ENCODE data around the gene CDH2.
"Not testable (repeated sequence)": the region's sequence is repeated elsewhere in the genome, so short reads cannot be mapped to it uniquely, and the experiment has no call there.

CDH2 gene

DNA sequence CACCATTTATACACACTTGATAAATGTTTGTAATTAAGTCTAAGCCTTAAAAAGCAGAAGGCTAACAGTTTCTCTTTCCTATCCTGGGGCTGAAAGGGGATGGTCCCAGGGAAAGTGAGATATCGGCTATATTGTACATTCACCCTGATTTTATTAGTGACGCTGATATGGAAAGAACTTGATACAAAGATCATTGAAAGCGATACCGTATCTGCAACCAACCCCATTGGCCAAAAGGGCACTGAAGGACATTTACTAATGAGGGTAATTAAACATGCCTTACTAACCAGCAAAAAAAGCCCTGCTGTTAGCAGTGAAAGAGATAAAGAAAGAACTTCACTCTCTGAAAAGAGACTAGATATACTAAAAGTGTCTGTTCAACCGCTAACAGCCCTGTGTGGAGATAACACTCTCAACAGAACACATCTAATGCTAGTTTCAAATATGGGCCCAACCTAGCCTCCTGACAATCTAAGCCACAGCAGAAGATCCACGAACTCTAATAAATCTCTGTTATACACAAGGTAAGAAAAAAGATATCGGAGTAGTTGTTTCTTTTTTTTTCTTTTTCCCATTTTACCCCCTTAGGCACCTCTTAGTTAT is 200.0 kb downstream of the CDH2 start:
- DNase-seq, result no peak

DNA sequence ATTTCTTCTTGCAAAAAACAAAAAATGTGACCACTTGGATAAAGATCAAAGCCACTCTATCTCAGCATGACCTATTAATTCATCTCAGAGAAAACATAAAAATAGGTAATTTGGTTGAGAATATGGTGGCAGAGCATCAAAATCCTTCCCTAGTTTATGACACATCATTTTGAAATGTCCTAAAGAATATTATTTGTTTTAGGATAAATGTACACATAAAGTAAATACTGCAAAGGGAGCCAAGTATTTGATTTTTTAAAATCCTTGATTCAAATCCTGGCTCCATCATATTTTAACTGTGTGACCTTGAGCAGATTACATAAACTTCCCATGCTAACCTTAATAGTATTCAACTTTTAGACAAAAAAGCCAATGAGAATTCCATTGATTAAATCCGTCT is 206.6 kb downstream of the CDH2 start:
- no peak for DNase-seq

DNA sequence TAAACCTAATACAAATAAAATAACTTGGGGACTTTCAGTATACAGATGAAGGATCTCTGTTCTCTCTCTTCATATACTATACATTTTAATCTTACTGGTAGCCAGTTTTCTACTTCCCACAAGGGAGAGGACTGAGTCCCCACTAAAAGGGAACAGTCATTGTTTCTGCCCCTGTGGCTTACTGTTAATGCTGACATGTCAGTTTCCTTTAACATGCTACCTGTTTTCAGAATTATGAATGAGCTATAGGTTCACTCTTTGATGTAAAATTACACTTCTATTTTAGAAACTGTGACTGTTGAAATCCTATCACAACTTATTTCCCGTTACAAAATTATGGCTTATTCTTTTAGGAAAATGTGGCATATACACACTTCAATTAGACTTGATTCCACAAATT is 207.7 kb downstream of the CDH2 start:
- no peak for DNase-seq

DNA sequence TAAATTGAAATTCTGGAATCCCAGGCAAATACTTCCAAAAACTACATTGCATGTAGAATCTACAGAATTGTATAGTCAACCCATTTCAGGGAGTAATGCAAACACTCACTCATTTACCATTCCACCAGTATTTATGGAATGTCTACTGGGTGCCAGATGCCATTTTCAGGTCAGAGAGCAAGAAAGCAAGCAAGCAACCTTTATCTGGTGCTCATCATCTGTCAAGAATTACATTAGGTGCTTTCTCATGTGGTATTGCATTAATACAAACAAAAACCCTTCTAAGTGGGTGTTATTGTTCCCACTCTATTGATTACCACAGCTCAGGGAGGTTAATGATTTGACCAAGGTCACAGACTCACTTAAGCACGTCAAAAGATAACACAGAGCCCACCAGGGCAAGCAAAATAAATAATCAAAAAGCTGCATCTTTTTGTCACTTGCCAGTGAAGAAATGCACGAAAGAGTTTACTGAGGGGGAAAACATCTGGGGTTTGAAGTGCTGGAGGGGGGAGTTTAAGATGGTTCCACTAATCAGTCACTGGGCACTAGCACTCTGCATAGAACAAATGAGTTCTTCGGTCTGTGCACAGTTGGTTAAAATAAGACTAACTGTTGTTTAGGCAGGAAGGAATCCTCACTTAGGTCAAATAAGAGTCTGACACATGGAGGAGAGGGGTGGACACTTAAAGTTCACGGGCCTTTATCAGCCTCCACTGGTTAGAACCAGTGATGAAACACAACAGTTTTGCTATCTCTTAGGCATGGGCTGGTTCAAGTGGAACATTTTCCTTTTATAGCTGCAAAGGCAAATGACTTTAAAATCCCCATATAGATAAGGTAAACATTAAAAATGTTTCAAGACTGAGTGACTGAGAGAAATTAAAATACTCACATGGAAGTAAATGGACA is 208.8 kb downstream of the CDH2 start:
- DNase-seq, result no peak

DNA sequence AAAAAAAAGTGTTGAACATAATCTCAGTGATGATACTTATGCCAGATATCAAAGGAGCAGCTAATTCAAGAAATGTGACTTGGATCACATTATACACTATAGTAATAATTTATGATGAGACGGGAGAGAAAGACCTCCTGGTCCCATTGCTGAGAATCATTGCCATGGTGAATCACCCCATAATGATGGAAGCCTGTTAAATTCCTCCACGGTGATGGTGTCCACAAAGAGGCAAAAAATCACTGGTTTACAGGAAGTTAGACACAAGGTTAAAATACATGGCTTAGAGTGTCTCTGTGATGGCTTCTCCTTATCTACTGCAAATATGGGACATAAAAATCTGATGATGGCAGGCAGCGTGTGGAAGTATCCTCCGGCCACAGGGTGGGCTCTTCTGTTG is 210.0 kb downstream of the CDH2 start:
- no peak for DNase-seq

DNA sequence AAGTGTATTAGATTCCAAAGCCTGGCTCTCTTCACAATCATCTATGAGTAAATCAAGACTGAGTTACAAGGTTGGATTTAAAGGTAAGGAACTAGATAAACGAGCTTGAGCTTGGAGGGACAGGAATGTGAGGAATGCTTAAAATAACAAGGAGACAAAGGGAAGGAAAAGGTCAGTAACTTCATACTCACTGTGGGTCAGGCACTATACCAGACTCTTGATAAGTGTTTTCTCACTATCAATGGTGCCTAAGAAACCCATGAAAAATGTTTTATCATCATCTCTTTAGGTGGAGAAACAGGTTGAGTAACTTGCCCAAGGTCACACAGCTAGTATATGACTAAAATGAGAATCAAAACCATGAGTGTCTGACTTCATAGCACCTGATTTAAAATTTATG is 212.1 kb downstream of the CDH2 start:
- DNase-seq, result no peak

DNA sequence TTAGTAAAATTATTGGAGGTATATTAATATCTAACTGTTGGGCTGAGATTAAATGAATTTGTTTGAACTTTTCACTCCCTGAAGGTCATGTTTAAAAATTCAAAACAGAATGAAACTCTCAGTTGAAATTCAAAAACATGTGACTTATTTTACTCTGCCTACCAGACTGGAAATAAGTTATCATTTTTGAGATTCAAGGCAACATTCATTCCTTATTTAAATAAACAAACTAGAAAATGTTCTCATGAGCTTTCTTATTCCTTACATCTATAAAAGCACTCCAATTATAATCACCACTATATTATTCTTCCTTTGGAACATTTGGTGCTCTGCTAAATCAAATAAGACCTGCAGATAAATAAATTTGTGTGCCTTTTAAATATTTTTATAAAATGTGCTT is 217.8 kb downstream of the CDH2 start:
- DNase-seq, result no peak

DNA sequence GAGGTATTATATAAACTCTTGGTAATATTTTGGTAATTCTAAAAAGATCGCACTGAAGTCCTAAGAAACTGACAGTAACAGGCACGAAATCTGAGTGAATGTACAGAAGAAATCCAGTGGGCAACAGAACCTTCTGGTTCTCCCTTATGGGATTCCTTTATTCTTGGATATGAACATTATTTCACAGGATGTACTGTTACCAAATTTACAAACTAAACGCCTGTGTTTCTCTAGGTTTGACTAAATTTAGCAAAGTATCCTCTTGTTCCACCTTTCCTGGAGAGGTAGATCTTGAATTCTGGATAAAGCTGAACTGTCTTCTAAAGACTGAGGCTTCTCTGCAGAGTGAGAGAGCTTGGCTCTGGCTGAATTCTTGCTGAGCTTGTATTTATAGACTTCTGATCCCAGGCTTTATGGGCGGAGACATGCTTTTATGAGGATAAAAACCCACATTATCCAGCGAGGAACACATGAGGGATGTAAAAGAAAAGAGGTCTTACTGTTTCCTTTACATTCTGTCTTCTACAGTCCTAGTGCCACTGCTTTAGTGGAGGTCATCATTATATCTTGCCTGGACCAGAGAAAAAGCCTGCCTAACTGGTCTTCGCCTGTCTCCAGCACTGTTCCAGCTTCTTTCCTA is 220.8 kb downstream of the CDH2 start:
- DNase-seq, result no peak

DNA sequence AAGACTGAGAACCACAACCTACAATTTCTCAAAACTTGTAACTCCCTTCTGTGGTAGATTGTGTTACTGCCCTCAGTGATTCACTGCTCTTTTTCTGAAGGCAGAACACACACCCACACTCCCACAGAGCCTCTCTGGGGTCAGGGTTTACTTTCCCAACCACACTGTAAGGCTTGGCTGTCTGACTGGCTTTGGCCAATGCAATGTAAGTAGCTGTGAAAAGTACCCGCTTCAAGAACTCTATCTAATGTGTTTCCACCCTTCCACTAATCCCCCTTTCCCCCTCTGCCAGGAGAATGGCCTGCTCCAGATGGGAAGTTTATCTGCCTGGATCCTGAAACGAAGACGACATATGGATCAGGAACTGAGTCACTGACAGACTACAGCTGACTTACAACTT is 222.7 kb downstream of the CDH2 start:
- no peak for DNase-seq

DNA sequence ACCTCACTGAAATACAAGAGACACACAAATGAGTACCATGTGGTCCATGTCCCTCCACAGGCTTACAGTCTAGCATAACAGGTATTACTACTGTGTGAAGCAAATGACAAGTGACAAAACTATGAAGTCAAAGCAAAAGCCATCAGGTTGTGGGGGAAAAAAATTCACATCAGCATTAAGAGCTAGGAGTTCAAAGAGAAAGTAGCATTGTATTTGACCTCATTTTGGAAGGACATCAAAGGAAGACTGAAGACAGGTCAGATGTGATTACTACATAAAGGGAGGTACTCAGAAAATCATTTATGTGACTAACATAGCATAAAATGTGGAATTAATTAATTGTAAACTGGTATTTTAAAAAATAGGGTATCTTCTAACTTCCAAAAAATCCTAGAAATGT is 224.2 kb downstream of the CDH2 start:
- no peak for DNase-seq

DNA sequence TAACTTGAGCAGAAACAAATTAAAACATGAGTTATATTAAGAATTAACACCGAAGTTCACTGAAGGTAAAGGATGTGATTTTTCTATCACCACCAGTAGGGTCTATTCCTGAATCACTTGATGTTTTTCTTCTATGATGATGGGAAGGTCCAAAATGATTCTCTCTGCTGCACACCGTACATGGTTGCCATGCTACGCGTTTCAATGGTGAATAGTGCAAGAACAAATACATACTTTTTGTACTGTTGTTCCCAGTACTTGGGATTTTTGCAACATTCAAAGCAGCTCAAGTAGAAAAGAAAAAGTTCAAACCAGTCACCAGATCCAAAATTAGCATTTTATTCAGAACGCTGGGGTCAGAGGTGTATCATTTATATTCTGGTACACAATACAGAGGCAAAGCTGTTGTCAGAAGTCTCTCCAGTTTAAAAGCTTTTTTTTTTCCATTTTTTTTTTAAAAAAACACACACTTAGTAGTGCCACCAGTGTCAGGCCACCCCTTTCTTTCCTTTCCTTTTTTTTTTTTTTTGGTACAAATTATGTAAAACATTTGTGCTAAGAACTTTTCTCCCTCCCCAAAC is 226.2 kb downstream of the CDH2 start:
- no peak for DNase-seq

DNA sequence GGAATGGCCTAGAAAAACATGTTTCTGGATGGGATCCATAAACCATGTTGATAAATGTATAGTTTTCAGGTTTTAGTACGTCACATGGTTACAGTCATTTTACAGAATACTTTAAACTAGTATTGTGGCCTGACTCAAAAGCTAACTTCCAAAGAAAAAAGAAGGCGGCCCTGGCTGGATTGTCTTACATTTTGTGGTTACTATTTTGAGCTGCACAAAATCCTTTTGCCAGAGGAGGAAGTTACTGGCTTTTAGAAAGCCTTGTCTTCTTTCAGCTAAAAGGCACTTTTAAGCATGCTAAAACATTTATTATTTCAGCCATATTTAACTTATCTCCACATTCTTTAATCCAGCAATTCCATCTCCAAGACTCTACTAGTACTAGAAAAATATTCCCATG is 227.9 kb downstream of the CDH2 start:
- DNase-seq, result no peak

DNA sequence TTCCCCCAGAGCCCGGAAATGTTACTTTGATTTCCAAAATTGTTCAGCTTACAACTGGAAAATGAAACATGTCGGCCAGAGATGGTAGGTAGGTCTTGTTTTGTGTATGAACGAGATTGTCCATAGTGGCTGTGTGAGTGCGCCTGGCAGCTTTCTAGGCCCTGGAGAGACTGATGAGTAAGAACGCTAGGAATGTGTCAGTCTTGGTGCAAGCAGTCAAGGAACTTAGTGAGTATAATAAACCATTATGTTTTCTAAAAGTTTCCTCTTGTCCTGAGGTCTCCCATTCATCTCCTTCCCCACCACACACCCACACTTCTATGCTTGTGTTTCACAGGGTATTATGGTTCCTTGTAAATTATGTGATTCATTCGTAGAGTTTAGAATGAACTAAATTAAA is 234.2 kb downstream of the CDH2 start:
- DNase-seq, result no peak

DNA sequence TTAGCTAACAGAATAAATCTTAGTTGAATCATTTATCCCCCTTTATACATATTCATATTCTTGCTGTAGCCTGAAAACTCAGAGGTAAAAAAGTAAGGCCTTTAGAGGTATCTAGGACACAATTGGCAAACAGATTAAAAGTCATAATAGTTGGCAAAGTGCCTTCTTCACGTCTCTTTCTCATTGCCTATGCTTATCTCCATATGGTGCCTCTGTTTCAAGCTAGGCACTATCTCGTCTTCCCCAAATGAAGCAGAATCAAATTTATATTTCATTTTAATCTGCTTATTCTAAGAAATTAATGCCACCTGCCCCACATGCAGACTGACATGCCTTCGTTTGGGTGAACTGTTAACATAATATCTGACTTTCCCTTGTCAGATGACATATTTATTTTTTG is 245.4 kb downstream of the CDH2 start:
- no peak for DNase-seq

DNA sequence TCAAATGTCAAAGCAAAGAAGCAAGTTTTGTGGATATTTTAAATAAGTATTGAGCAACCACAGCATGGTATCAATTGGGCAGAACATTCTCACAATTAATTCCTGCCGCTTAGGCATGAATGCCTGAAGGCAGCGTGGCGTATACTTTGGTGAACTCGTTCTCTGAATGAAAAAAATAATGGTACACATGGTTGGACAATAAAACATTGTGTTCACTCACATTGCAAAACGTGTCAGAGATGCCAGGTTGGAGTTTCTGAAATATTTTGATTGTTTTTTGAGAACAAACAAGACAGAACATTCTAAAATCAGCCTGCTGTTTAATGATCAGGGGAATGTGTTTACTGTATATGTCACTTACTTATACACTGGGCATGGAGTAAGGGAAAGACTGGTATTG is 254.2 kb downstream of the CDH2 start:
- no peak for DNase-seq

DNA sequence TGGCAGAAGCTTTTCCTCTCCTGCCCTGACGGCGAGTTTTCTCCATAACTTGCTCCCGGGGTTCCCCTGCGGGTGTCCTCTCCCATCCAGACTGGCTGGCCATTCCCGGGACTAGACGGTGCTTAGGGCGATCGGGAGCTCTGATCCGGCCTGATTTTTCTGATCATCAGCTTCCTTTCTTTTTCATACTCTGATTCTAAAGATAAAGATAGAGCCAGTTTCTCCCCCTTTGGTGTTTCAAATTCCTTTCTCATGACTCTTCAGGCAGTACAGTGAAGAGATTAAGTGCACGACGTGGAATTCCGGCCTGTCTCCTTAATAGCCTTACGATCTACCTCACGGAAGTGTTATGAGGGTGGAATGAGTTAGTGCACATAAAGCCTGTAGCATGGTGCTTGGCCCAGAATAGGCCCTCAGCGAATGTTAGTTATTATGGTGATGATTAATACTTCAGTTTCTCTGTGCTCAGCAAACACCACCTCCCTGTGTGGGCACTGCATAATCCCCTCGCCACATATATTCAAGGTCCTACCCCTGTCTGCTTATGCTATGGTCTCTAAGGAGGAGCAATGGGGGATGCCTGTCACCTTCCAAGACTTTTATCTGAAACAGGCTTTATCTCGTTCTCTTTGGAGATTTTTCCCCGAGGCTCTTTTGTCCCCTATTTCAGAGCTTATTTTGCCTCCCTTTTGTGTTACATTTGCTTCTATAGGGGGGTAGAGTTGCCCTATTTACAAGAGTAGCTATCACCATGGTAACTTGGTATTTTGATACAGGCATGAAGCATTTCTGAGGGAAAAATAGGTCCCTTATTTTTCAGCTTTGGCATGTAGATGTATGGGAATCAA is 254.8 kb downstream of the CDH2 start:
- DNase-seq, result no peak

DNA sequence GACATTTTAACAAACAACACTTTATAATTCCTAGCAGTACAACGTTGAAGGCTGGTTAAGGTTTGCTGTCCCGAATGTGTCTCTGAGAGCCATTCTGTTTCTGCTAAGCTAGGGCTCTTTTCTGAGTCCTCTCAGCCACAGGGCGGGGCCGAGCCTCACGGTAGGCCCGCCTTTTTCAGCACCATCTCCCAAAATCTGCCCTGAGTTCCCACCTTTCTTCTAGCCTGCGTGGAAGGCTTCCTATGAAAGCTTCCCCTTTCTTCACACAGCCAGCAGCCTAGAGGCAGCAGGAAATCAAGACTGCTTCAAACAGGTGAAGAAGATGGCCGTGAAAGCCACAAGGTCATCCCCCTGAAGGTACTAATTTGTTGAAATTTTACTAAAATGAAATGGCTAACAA is 255.5 kb downstream of the CDH2 start:
- no peak for DNase-seq

DNA sequence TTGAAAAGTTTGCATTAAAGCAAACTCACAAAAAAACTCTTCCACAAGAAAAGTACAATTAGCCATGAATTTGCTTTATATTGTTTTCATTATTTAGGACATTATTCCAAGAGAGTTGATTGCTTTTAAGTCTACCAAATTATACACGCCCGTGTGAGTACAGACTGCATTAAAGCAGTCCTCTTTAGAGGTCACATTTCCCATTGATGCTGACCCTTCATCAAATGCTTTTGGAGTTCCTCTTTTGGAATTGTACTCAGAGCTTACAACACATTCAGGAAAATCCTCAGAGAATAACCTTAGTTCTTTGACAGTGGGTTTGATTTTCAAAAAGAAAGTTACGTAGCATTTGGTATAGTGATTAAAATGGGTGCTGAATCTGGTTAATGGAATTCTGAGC is 256.1 kb downstream of the CDH2 start:
- DNase-seq, result no peak

DNA sequence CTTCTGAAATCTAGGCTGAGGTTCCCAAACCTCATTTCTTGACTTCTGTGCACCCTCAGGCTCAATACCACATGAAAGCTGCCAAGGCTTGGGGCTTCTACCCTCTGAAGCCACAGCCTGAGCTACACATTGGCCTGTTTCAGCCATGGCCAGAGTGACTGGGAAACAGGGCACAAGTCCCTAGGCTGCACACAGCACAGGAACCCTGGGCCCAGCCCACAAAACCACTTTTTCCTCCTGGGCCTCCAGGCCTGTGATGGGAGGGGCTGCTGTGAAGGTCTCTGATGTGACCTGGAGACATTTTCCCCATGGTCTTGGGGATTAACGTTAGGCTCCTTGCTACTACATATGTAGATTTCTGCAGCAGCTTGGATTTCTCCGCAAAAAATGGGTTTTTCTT is 270.7 kb downstream of the CDH2 start:
- not testable (repeated sequence) for DNase-seq

DNA sequence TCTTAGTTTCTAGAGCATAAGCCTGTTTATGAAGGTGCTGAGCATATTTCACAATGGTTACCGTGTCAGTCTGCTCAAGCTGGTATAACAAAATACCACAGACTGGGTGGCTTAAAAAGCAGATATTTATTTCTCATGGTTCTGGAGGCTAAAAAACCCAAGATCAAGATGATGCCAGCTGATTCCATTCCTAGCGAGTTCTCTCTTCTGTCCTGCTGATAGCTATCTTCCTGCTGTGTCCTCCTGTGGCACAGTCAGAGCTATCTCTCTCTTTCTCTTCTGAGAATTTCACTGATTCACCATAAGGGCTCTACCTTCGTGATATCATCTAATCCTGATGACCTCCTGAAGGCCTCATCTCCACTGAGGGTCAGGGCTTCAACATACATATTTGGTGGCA is 273.0 kb downstream of the CDH2 start:
- DNase-seq, result no peak

DNA sequence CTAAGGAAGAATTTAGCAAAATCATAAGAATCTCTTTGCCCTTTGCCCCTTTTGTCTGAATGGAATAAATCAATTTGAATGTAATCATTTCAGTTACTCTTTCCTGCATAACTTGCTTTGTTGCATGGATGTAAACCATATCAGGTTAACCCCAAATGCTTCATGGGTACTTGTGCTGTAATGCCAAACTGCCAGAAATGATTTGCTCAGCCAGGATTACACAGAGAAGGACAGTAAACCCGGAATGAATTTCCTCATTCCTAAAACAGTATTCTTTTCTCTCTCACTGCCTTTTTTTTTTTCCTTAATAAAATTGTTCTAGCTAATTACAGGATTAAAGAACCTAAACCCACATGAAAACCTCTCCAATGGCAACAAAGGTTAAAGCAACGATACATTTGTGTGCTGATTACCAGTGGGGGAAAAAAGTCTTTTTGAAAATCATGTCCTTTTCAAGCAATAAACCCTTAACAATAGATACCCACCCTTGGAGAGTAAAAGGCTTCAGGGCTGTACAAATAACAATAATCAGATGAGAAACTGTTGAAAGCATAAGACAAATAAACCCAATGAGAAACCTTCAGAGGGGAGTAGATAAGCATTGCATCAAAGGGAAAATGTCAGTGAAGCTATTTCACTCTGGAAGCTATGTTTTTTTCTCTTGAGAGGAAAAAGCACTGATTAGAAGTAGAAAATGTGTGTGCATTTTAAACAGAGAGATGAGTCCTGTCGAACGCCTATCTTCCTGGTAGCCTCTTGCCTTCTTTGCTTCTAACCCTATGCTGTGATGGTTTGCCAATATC is 275.3 kb downstream of the CDH2 start:
- DNase-seq, result no peak
